Trophoblast cell (in vitro differentiated cells and primary cell): ENCODE data around the gene CNPPD1.

ENCODE experiments used
- DNase-seq, 2 donors: peaks; one replicate each; pipeline ENCODE4 v3.0.0-alpha.2; 2016
- H2AFZ ChIP-seq: 2 replicates; pipeline ENCODE4 v1.6.1; 2013; ENCODE audit warnings: low read length, moderate library complexity, mild to moderate bottlenecking; ENCODE audit not compliant: insufficient read depth, poor library complexity
- H2AK5ac ChIP-seq: 2 replicates; pipeline ENCODE4 v1.6.1; 2013; ENCODE audit warnings: mild to moderate bottlenecking, low read length
- H2BK120ac ChIP-seq: 2 replicates; pipeline ENCODE4 v1.6.1; 2013; ENCODE audit warnings: low read length, mild to moderate bottlenecking, moderate library complexity; ENCODE audit not compliant: insufficient read depth, poor library complexity
- H2BK12ac ChIP-seq: 2 replicates; pipeline ENCODE4 v1.6.1; 2013; ENCODE audit warnings: mild to moderate bottlenecking, low read length, moderate library complexity
- H2BK5ac ChIP-seq: 2 replicates; pipeline ENCODE4 v1.6.1; 2013; ENCODE audit warnings: low read length, low read depth, moderate library complexity, mild to moderate bottlenecking; ENCODE audit not compliant: poor library complexity
- H3K14ac ChIP-seq: 2 replicates; pipeline ENCODE4 v1.6.1; 2013; ENCODE audit warnings: mild to moderate bottlenecking, low read length
- H3K18ac ChIP-seq: 2 replicates; pipeline ENCODE4 v1.6.1; 2013; ENCODE audit warnings: mild to moderate bottlenecking, low read length
- H3K23ac ChIP-seq: 2 replicates; pipeline ENCODE4 v1.6.1; 2013; ENCODE audit warnings: low read length
- H3K27ac ChIP-seq: 2 replicates; pipeline ENCODE4 v1.5.1; 2013; ENCODE audit warnings: low read depth, mild to moderate bottlenecking, inconsistent platforms, low read length, moderate library complexity
- H3K27me3 ChIP-seq: 2 replicates; pipeline ENCODE4 v1.6.1; 2013; ENCODE audit warnings: inconsistent platforms, mild to moderate bottlenecking, low read length, moderate library complexity; ENCODE audit not compliant: insufficient read depth
- H3K36me3 ChIP-seq, 2 experiments: 1 replicate in 1 of 2; 2 replicates in 1 of 2; pipeline ENCODE4 v1.6.1; 2013; ENCODE audit warnings: low read length in 2 of 2, mild to moderate bottlenecking in 2 of 2, moderate library complexity in 1 of 2; ENCODE audit not compliant: insufficient read depth in 2 of 2, control insufficient read depth in 1 of 2
- H3K4ac ChIP-seq: 2 replicates; pipeline ENCODE4 v1.6.1; 2013; ENCODE audit warnings: low read depth, mild to moderate bottlenecking, low read length, moderate library complexity
- H3K4me1 ChIP-seq, 2 experiments: 1 replicate in 1 of 2; 2 replicates in 1 of 2; pipeline ENCODE4 v1.6.1; 2013; ENCODE audit warnings: low read length in 2 of 2, mild to moderate bottlenecking in 2 of 2, moderate library complexity in 1 of 2; ENCODE audit not compliant: insufficient read depth in 2 of 2, control insufficient read depth in 1 of 2
- H3K4me2 ChIP-seq: 2 replicates; pipeline ENCODE4 v1.6.1; 2013; ENCODE audit warnings: inconsistent platforms, mild to moderate bottlenecking, low read length, moderate library complexity
- H3K4me3 ChIP-seq: 2 replicates; pipeline ENCODE4 v1.5.1; 2013; ENCODE audit warnings: mild to moderate bottlenecking, low read depth, low read length, inconsistent platforms
- H3K79me1 ChIP-seq: one replicate; pipeline ENCODE4 v1.6.1; 2013; ENCODE audit warnings: low read length
- H3K79me2 ChIP-seq: 2 replicates; pipeline ENCODE4 v1.6.1; 2013; ENCODE audit warnings: low read length, mild to moderate bottlenecking; ENCODE audit not compliant: control insufficient read depth, insufficient read depth, poor library complexity
- H3K9ac ChIP-seq: 2 replicates; pipeline ENCODE4 v1.6.1; 2013; ENCODE audit warnings: mild to moderate bottlenecking, low read length
- H3K9me3 ChIP-seq: 2 replicates; pipeline ENCODE4 v1.6.1; 2013; ENCODE audit warnings: low read depth, mild to moderate bottlenecking, control low read depth, inconsistent platforms, low read length; ENCODE audit not compliant: insufficient read depth
- H4K12ac ChIP-seq: 2 replicates; pipeline ENCODE4 v1.6.1; 2013; ENCODE audit warnings: low read depth, mild to moderate bottlenecking, low read length, moderate library complexity
- H4K8ac ChIP-seq: 2 replicates; pipeline ENCODE4 v1.6.1; 2013; ENCODE audit warnings: low read depth, mild to moderate bottlenecking, low read length, moderate library complexity
- H4K91ac ChIP-seq: one replicate; pipeline ENCODE4 v1.6.1; 2013; ENCODE audit warnings: low read depth, mild to moderate bottlenecking, low read length, moderate library complexity
- WGBS: extraction: QIAGEN DNeasy Blood & Tissue Kit; methylation state at CpG from one replicate; pipeline ENCODE4 v1.1.7; 2013; ENCODE audit warnings: missing lambda C conversion rate; ENCODE audit not compliant: insufficient read length, insufficient coverage; ENCODE audit errors: extremely low coverage; 5-methylcytosine and 5-hydroxymethylcytosine counted together

Gene CNPPD1

DNA sequence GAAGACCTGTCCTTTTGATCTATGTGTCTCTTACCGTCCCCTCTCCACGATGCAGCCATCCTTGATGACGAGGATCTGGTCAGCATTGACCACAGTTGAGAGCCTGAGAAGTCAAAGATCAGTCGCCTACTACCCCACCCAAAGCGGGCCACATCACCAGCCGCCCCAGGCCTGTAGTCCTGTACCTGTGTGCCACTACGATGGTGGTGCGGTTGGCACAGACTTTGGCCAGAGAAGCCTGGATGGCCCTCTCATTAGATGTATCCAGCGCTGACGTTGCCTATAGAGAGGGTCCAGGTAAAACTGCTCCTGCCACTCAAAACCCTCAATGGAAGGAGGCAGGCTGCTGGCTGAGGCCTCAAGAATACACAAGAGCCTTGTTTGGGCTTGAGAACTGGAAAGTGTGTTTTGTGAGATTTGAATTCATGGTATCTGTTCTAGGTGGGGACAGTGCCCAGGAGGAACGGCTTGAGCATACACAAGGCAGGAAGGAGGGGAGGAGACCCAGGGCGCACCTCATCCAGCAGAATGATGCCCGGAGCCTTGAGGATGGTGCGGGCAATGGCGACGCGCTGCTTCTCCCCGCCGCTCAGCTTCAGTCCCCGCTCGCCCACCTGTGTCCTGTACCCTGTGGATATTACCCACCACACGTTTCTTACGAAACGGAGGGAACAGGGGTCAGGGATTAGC is 33.6 kb upstream of the CNPPD1 start:
- Histone ChIP-seq H2BK120ac (no peak overlapping the region), H3K9me3 (no peaks in the 10 kb centered on the region), H3K4me2 (no peak overlapping the region), H3K79me2 (peaks cover 5% of the 10 kb centered on the region), H3K18ac (no peak overlapping the region), H2BK12ac (no peak overlapping the region), H3K4me1 (peaks cover 2 to 4% of the 10 kb centered on the region in 2 experiments), H3K4ac (no peak overlapping the region), H3K27ac (no peak overlapping the region), H4K12ac (no peak overlapping the region), H4K91ac (no peak overlapping the region), H3K4me3 (no peak overlapping the region), H4K8ac (no peak overlapping the region), H2BK5ac (no peak overlapping the region), H3K23ac (no peak overlapping the region), H3K36me3 (peaks cover 56 to 63% of the 10 kb centered on the region in 2 experiments), H2AFZ (no peak overlapping the region), H3K27me3 (no peaks in the 10 kb centered on the region), H3K14ac (no peak overlapping the region), H3K9ac (no peak overlapping the region), H3K79me1 (peaks cover 5% of the 10 kb centered on the region), H2AK5ac (no peak overlapping the region)
- no CpG with 5 or more reads among the region's 24 CpGs for whole genome bisulfite sequencing
- DNase-seq, result no peak

DNA sequence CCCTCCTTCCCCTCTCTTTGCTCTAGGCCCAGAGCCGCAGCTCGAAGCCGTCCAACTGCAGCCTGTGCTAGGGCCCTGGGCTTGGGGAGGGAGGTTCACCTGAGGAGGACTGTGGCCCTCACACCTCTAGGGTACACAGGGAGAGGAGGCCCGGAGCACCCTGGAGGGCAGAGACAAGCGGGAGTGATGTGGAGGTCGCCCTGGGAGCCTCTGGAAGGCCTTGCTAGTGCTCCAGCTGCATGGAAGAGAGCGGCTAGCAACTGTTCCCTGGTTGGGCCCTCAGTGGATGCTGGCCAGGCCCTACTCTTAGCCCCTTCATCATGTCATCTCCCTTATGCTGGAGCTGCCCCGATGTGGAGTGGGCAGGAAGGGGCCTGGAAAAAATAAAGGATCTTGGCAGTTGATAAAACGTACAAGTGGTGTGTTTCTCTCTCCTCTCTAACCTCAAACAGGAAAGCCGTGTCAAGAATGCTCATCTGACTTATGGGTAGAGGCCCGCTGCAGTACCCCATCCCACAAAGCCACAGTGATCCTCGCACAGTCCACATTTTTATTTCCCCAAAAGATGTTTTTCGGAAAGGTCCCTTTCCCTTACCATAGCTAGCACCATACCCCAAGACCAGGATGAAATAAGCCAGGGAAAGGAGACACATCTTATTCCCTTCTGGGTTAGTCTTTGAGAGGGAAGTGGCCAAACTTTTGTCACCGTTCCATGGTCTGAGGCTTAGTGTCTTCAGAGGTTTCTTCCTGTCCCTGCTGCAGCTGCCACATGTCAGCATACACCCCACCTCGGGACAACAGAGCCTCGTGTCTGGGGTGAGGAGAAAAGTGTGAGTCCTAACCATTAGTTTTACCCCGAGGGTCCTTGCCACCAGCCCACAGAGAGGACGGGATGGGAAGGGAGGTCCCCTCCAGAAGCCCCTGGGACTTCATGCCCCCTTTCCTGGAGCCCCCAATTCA is 32.8 kb upstream of the CNPPD1 start:
- Histone ChIP-seq H3K9me3 (no peaks in the 10 kb centered on the region), H3K4me3 (no peak overlapping the region)

GRCh38 chr2:219207884-219208740 is 31.4 kb upstream of the CNPPD1 start:
- no peak overlapping the region for H3K18ac ChIP-seq
- no peak overlapping the region for H3K4me2 ChIP-seq
- no peak overlapping the region for H2BK120ac ChIP-seq
- peaks cover 5% of the 10 kb centered on the region for H3K79me1 ChIP-seq
- H3K4me3 ChIP-seq, result no peak overlapping the region
- H3K4ac ChIP-seq, result no peak overlapping the region
- no peak overlapping the region for H3K14ac ChIP-seq
- peaks cover 5% of the 10 kb centered on the region for H3K79me2 ChIP-seq
- no peak overlapping the region for H2BK5ac ChIP-seq
- H2BK12ac ChIP-seq, result no peak overlapping the region
- no peak for DNase-seq
- no peak overlapping the region for H3K9ac ChIP-seq
- H3K27me3 ChIP-seq, result no peaks in the 10 kb centered on the region
- H2AK5ac ChIP-seq, result no peak overlapping the region
- H4K8ac ChIP-seq, result no peak overlapping the region
- H3K23ac ChIP-seq, result no peak overlapping the region
- peaks cover 2 to 4% of the 10 kb centered on the region in 2 experiments for H3K4me1 ChIP-seq
- no peak overlapping the region for H4K91ac ChIP-seq
- no peaks in the 10 kb centered on the region for H3K9me3 ChIP-seq
- H4K12ac ChIP-seq, result no peak overlapping the region
- no peak overlapping the region for H3K27ac ChIP-seq
- no CpG with 5 or more reads among the region's 17 CpGs for WGBS
- no peak overlapping the region for H2AFZ ChIP-seq
- peaks cover 39 to 44% of the 10 kb centered on the region in 2 experiments for H3K36me3 ChIP-seq

More for the DNA sequence above, 32.8 kb upstream of the CNPPD1 start:
- no peak overlapping the region for H3K9ac ChIP-seq
- no peak overlapping the region for H4K12ac ChIP-seq
- H4K91ac ChIP-seq, result no peak overlapping the region
- no CpG with 5 or more reads among the region's 18 CpGs for WGBS
- peaks cover 2 to 4% of the 10 kb centered on the region in 2 experiments for H3K4me1 ChIP-seq
- H3K36me3 ChIP-seq, result peaks cover 52 to 58% of the 10 kb centered on the region in 2 experiments
- no peak overlapping the region for H2AK5ac ChIP-seq
- no peak overlapping the region for H3K4me2 ChIP-seq
- H3K4ac ChIP-seq, result no peak overlapping the region
- no peak for DNase-seq
- H3K23ac ChIP-seq, result no peak overlapping the region
- H2BK5ac ChIP-seq, result no peak overlapping the region
- peaks cover 5% of the 10 kb centered on the region for H3K79me2 ChIP-seq
- H3K14ac ChIP-seq, result no peak overlapping the region
- H3K18ac ChIP-seq, result no peak overlapping the region
- no peak overlapping the region for H2BK12ac ChIP-seq
- peaks cover 5% of the 10 kb centered on the region for H3K79me1 ChIP-seq
- H4K8ac ChIP-seq, result no peak overlapping the region
- no peak overlapping the region for H2AFZ ChIP-seq
- no peak overlapping the region for H3K27ac ChIP-seq
- H2BK120ac ChIP-seq, result no peak overlapping the region
- H3K27me3 ChIP-seq, result no peaks in the 10 kb centered on the region
